Transverse colon (tissue), 3 donors: Measurements from ENCODE around the gene RGS10.
"Not testable (repeated sequence)": the region's sequence is repeated elsewhere in the genome, so short reads cannot be mapped to it uniquely, and the experiment has no call there.

Experiments
- EP300 ChIP-seq: sonication (generic); formaldehyde crosslinking; IDR thresholded peaks from one replicate; pipeline ENCODE4 v1.6.1; 2017; ENCODE audit warnings: antibody characterized with exemption, low read depth
- POLR2A ChIP-seq: fragments of 450-650 bp; IDR thresholded peaks from one replicate; pipeline ENCODE4 v1.6.1; 2016; ENCODE audit warnings: antibody characterized with exemption, mild to moderate bottlenecking, moderate library complexity
- TF ChIP-seq, protein P1 (sequence below), 5 experiments: fragments of 200-600 bp in 3 of 5; fragments of 450-650 bp in 2 of 5; sonication (generic) in 3 of 5; IDR thresholded peaks; 1 replicate in 2 of 5; 2 replicates in 3 of 5; pipeline ENCODE4 v1.5.1; 2016 to 2017; ENCODE audit warnings: antibody characterized with exemption in 5 of 5, inconsistent platforms in 3 of 5, mild to moderate bottlenecking in 2 of 5, moderate library complexity in 1 of 5

DNA sequence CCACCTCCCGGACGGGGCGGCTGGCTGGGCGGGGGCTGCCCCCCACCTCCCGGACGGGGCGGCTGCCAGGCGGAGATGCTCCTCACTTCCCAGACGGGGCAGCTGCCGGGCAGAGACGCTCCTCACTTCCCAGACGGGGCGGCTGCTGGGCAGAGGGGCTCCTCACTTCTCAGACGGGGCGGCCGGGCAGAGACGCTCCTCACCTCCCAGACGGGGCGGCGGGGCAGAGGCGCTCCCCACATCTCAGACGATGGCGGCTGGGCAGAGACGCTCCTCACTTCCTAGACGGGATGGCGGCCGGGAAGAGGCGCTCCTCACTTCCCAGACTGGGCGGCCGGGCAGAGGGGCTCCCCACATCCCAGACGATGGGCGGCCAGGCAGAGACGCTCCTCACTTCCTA is 17.0 kb upstream of the RGS10 start:
- TF ChIP-seq, protein P1, sequence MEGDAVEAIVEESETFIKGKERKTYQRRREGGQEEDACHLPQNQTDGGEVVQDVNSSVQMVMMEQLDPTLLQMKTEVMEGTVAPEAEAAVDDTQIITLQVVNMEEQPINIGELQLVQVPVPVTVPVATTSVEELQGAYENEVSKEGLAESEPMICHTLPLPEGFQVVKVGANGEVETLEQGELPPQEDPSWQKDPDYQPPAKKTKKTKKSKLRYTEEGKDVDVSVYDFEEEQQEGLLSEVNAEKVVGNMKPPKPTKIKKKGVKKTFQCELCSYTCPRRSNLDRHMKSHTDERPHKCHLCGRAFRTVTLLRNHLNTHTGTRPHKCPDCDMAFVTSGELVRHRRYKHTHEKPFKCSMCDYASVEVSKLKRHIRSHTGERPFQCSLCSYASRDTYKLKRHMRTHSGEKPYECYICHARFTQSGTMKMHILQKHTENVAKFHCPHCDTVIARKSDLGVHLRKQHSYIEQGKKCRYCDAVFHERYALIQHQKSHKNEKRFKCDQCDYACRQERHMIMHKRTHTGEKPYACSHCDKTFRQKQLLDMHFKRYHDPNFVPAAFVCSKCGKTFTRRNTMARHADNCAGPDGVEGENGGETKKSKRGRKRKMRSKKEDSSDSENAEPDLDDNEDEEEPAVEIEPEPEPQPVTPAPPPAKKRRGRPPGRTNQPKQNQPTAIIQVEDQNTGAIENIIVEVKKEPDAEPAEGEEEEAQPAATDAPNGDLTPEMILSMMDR (IDR thresholded peaks at IDR 0.05), result not testable (repeated sequence)
- not testable (repeated sequence) for TF ChIP-seq EP300, POLR2A
